GM21381 (cell line): Measurements from ENCODE around the gene MAST2.
"Not testable (repeated sequence)": the region's sequence is repeated elsewhere in the genome, so short reads cannot be mapped to it uniquely, and the experiment has no call there.

ENCODE experiments used
- ATAC-seq: cut with Tn5 transposase; IDR thresholded peaks from one replicate; pipeline ENCODE4 v1.9.1; 2021; ENCODE audit warnings: mild to moderate bottlenecking, moderate library complexity; ENCODE audit not compliant: unreplicated experiment

Gene MAST2

DNA sequence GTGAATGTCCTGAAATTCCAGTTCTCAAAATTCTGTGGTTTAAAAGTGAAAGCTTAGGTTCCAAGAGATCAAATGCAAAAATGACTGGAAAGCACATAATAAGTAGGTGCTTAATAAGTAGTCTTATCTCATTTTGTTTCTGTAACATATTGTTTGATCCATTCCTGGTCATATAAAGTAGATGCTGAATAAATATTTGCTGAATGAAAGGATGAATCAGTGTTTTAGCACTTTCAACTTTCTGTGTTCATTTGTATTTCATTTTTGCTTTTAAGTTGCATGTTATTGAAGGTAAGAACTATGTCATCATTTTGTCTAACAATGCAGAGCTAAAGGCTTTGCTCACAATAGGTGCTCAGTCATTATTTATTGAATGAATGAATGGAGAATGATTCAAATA lies 6.3 kb downstream of the MAST2 start:
- ATAC-seq: no peak

- no peak for ATAC-seq
These were observed 11.4 kb downstream of the MAST2 start for GRCh38 chr1:45814776-45815175.

GRCh38 chr1:45815667-45816458 lies 12.5 kb downstream of the MAST2 start:
- ATAC-seq: no peak

DNA sequence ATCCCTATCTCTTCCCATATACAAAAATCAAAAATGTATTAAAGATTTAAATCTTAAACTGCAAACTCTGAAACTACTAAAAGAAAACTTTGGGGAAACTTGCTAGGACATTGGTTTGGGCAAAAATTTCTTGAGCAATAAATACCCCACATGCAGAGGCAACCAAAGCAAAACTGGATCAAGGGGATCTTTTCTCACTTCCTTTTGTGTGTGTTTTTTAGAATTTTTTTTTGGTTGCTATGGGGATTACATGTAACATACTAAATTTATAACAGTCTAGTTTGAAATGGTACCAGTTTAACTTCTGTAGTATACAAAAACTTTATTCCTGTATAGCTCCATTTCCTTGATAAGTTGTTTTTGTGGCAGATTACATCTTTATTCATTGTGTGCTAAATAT lies 16.8 kb downstream of the MAST2 start:
- ATAC-seq: no peak

GRCh38 chr1:45820788-45821187 lies 17.4 kb downstream of the MAST2 start:
- ATAC-seq: no peak

DNA sequence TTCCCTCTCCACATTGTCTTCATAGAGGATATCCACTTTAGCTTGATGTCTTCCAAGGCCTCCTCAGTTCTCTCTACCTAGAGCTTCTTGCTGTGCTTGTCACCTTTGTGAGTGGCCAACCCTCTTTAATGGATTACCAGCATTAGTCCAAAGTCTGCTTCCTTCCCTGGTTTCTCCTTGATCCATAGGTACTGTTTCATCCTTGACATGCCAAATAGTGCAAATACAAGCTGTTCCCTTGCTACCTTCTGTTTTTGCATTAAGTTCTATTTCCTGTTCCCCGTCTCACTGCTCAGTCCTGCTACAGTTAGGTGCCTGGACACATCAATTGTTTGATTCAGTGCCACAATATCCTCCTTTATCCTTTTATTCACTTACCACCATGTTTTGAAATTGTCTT lies 19.2 kb downstream of the MAST2 start:
- ATAC-seq: no peak

DNA sequence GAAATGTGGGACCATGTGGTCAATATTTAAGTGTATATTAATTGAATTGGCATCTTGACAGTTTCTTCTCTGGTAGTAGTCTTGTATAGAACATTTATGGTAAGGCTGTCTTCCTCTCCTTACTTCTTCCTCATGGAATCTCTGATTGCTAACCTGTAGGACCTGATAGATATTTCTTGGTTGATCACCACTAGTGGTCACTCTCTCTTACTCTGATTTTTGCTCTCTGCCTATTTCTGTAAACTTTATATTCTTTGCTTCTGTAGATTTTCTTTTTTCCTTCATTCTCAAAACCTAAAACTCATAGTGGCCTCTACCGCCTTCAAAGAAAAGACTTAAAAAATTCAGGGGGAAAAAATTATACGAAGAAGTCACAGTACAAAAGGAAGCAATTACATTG lies 21.2 kb downstream of the MAST2 start:
- no peak for ATAC-seq

DNA sequence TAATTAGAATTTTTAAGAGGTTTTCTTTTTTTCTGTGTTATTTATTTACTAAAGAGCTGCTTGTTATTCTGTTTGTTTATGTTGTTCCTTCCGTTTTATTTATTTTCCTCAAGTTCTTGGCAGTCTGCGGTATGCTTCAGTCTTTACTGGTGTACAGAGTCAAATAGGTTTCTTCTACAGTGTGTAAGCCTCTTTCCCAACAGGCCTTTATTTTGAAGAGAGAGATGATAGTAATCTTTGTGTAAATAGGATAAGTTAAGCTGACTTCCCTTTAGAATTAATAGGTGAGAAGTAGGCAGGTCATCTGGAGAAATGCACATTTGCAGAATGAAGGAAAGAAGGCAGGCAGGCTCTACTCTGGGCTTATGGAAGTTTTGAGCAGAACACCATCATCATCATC lies 23.8 kb downstream of the MAST2 start:
- ATAC-seq: no peak

GRCh38 chr1:45828841-45829240 lies 25.4 kb downstream of the MAST2 start:
- no peak for ATAC-seq

DNA sequence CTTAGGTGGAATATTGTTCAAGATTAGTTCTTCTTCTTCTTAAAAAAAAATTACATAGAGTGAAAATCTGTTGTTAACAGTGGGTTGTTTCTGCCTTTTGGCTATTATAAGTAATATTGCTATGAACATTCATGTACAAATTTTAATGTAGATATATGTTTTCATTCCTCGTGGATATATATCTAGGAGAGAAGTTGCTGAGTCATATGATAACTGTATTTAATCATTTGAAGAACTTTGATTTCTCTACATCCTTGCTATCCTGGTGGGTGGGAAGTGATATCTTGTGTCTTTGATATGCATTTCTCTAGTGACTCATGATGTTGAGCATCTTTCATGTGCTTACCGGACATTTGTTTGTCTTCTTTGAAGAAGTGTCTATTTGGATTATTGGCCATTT lies 29.9 kb downstream of the MAST2 start:
- no peak for ATAC-seq

GRCh38 chr1:45834689-45835088 lies 31.3 kb downstream of the MAST2 start:
- ATAC-seq: no peak

DNA sequence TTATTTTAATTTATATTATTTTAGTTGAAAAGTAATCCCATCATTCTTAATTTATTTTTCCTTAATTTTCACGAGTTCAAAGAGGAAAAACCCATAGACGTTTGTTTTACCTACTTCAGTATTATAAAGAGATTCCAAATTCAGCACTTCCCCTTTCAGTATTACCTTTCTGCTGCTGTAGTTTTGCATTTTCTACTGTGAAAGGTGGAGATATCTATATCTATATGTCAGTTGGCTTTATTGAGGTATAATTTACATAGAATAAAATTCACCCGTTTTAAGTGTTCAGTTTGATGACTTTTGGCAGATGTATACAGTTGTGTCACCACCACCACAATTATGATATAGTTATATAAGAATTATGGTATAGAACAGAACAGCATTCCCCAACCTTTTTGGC lies 33.0 kb downstream of the MAST2 start:
- no peak for ATAC-seq

DNA sequence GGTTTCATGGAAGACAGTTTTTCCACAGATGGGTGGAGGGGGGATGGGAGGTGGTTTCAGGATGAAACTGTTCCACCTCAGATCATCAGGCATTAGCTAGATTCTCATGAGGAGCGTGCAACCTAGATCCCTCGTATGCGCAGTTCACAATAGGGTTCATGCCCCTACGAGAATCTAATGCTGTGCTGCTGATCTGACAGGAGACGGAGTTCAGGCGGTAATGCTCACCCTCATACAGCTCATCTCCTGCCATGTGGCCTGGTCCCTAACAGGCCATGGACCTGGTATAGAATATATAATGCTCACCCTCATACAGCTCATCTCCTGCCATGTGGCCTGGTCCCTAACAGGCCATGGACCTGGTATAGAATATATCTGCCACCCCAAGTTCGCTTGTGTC lies 33.4 kb downstream of the MAST2 start:
- not testable (repeated sequence) for ATAC-seq

DNA sequence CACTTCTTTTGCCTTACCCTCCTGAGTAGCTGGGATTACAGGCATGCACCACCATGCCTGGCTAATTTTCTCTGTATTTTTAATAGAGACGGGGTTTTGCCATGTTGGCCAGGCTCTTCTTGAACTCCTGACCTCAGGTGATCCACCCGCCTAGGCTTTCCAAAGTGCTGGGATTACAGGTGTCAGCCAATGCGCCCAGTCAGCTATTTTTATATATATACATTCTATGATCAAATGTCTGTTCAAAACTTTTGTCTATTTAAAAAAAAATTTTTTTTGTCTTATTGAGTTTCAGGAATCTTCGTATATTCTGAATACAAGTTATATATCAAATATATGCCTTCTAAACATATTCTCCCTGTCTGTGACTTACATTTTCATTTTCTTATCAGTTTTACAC lies 34.9 kb downstream of the MAST2 start:
- not testable (repeated sequence) for ATAC-seq

DNA sequence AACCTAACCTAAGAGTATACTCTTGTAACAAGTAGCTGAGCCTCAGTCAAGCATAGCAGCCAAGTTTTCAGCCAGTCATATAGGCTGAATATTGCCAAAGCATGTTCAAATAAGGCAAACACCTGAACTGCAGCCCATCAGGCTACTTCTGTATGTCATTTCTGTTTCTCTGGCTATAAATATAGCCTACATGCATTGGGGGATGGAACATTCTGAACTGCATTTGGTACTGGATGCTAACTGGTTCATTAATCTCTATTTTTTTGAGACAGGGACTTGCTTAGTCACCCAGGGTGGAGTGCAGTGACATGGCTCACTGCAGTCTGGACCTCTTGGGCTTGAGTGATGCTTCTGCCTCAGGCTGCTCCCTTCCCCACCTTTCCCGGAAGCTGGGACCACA lies 37.3 kb downstream of the MAST2 start:
- no peak for ATAC-seq

- no peak for ATAC-seq
These were observed 39.4 kb downstream of the MAST2 start for GRCh38 chr1:45842786-45843185.

- ATAC-seq: no peak
These were observed 40.1 kb downstream of the MAST2 start for GRCh38 chr1:45843474-45843905.

- ATAC-seq: not testable (repeated sequence)
These were observed 40.6 kb downstream of the MAST2 start for GRCh38 chr1:45844000-45844399.

- no peak for ATAC-seq
These were observed 43.5 kb downstream of the MAST2 start for GRCh38 chr1:45846931-45847330.

DNA sequence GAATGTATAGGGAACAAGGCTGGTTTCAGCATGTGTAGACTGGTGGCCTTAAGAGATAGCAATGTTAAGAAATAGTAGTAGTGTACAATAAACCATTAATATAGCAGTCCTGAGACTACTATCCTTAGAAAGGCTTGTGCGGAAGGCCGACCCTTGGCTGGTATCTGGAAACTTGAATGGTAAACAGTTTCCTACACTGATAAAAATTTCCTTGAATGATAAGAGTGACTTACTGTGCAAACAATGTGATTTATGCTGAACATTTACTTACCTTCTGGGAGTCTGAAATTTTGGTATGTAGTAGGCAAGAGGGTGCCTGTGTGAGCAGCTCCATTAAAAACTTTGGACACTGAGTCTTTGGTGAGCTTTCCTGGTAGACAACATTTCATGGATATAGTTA lies 44.7 kb downstream of the MAST2 start:
- no peak for ATAC-seq

DNA sequence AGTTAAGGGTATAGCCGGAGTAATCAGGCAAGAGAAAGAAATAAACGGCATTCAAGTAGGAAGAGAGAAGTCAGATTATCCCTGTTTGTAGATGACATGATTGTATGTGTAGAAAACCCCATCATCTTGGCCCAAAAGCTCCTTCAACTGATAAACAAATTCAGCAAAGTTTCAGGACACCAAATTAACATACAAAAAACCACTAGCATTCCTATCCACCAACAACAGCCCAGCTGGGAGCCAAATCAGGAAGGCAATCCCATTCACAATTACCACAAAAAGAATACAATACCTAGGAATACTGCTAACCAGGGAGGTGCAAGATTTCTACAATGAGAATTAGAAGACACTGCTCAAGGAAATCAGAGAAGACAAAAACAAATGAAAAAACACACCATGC lies 45.3 kb downstream of the MAST2 start:
- ATAC-seq: no peak

- no peak for ATAC-seq
These were observed 46.6 kb downstream of the MAST2 start for GRCh38 chr1:45850017-45850416.

DNA sequence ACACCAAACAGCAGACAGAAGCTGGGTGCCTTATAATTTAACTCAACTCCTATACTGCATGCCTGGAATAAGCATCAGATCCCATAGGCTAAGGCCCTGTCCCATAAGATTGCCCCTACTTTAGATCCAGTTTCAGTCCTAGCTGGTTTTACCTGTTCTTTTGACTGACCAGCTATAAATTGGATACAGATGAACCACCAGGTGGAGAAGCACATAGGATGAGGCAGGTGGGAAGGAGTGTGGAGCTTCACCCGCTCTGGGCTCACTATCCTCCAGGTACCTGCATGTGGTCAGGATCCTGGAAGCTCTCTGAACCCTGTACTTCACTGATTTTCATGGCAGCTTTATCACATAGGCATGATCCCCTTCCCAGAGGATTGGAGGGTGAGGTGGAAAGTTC lies 51.3 kb downstream of the MAST2 start:
- ATAC-seq: no peak
